H1 (cell line): ENCODE measurements around the gene ZSCAN5A. TPM values are rescaled to one million over a fixed set of nuclear protein-coding genes. Genes with fewer than 3 reads are reported as not detected.

Experiments used
- CTCF ChIA-PET: fragments of 300-600 bp; sonication (Branson Sonifier 250); formaldehyde crosslinking; loops from one replicate; lab custom pipeline; 2021; ENCODE audit not compliant: partially characterized antibody; lab: Charles Lee
- POLR2A ChIA-PET: fragments of 300-600 bp; sonication (Branson Sonifier 250); formaldehyde crosslinking; loops from one replicate; lab custom pipeline; 2021; ENCODE audit warnings: inconsistent platforms; ENCODE audit not compliant: partially characterized antibody; lab: Charles Lee
- DNase-seq, 2 experiments: peaks; one replicate each; pipeline versions ENCODE4 v3.0.0 to v3.0.0-alpha.2; 2010 to 2022; ENCODE audit warnings: low spot score in 2 of 2, low read depth in 1 of 2, mixed read lengths in 1 of 2
- FAIRE-seq: peaks from 2 replicates; lab custom pipeline; 2011; peaks lifted over from hg19 to GRCh38; lab: Jason Lieb, UNC
- H2AFZ ChIP-seq: 2 replicates; pipeline ENCODE4 v1.8.1; 2012; ENCODE audit warnings: low read length, inconsistent platforms
- H2AK5ac ChIP-seq: 2 replicates; pipeline ENCODE4 v1.6.1; 2013; ENCODE audit warnings: low read depth, low read length
- H2BK120ac ChIP-seq: replicated peaks from 2 replicates; pipeline ENCODE3; 2013; ENCODE audit warnings: low read depth, low read length, inconsistent platforms
- H2BK12ac ChIP-seq: 2 replicates; pipeline ENCODE4 v1.6.1; 2013; ENCODE audit warnings: low read depth, low read length
- H2BK15ac ChIP-seq: 2 replicates; pipeline ENCODE4 v1.6.1; 2013; ENCODE audit warnings: low read length
- H2BK20ac ChIP-seq: 2 replicates; pipeline ENCODE4 v1.6.1; 2013; ENCODE audit warnings: low read length
- H2BK5ac ChIP-seq: 2 replicates; pipeline ENCODE4 v1.6.1; 2013; ENCODE audit warnings: low read depth, low read length
- H3K14ac ChIP-seq: 2 replicates; pipeline ENCODE4 v1.6.1; 2013; ENCODE audit warnings: inconsistent platforms; ENCODE audit not compliant: insufficient read length
- H3K18ac ChIP-seq: 2 replicates; pipeline ENCODE4 v1.6.1; 2013; ENCODE audit warnings: low read length; ENCODE audit errors: extremely low read depth
- H3K23ac ChIP-seq: 2 replicates; pipeline ENCODE4 v1.6.1; 2013; ENCODE audit warnings: inconsistent platforms; ENCODE audit not compliant: insufficient read length
- H3K23me2 ChIP-seq: 2 replicates; pipeline ENCODE4 v1.6.1; 2013; ENCODE audit warnings: low read depth, low read length
- H3K27ac ChIP-seq: 2 replicates; pipeline ENCODE4 v1.6.1; 2011; ENCODE audit warnings: low read depth, low read length, inconsistent platforms
- H3K27me3 ChIP-seq, 4 experiments: replicated peaks in 1 of 4; 1 replicate in 1 of 4; 2 replicates in 3 of 4; pipeline versions ENCODE4 v1.6.1 to v1.8.1; 2011 to 2013; ENCODE audit warnings: low read length in 3 of 4, mild to moderate bottlenecking in 3 of 4, inconsistent platforms in 2 of 4, mixed read lengths in 2 of 4, moderate library complexity in 1 of 4; ENCODE audit not compliant: control insufficient read depth in 3 of 4, insufficient read depth in 3 of 4; ENCODE audit errors: extremely low read depth in 1 of 4
- H3K36me3 ChIP-seq, 4 experiments: 2 replicates each; pipeline versions ENCODE4 v1.6.1 to v1.8.1; 2011 to 2013; ENCODE audit warnings: mild to moderate bottlenecking in 4 of 4, low read length in 3 of 4, moderate library complexity in 2 of 4, control low read depth in 1 of 4, inconsistent platforms in 1 of 4; ENCODE audit not compliant: insufficient read depth in 4 of 4, control insufficient read depth in 2 of 4
- H3K4ac ChIP-seq: replicated peaks from 2 replicates; pipeline ENCODE3; 2013; ENCODE audit warnings: low read length, low read depth, mixed read lengths, inconsistent platforms; ENCODE audit not compliant: insufficient read length
- H3K4me1 ChIP-seq, 4 experiments: replicated peaks in 1 of 4; 1 replicate in 1 of 4; 2 replicates in 3 of 4; pipeline versions ENCODE4 v1.6.1 to v1.8.1; 2011 to 2013; ENCODE audit warnings: low read length in 3 of 4, inconsistent platforms in 2 of 4, mixed read lengths in 1 of 4; ENCODE audit not compliant: insufficient read depth in 4 of 4, control insufficient read depth in 3 of 4
- H3K4me2 ChIP-seq, 2 experiments: 2 replicates each; pipeline versions ENCODE4 v1.6.1 to v1.8.1; 2011 to 2013; ENCODE audit warnings: low read depth in 2 of 2, low read length in 2 of 2, control low read depth in 1 of 2, inconsistent platforms in 1 of 2, mild to moderate bottlenecking in 1 of 2; ENCODE audit not compliant: insufficient read depth in 1 of 2
- H3K4me3 ChIP-seq, 4 experiments: fragments of 200-600, 300-600 bp in 1 of 4; sonication (generic), shearing (Covaris generic), sonication (Bioruptor Twin) in 1 of 4; 2 replicates each; pipeline versions ENCODE4 v1.5.1 to v1.8.1; 2011 to 2016; ENCODE audit warnings: low read length in 4 of 4, low read depth in 3 of 4, control low read depth in 2 of 4, inconsistent platforms in 2 of 4, mild to moderate bottlenecking in 2 of 4, mixed read lengths in 1 of 4, moderate library complexity in 1 of 4; ENCODE audit not compliant: insufficient read depth in 2 of 4; ENCODE audit errors: extremely low read depth in 1 of 4
- H3K56ac ChIP-seq: replicated peaks from 2 replicates; pipeline ENCODE3; 2013; ENCODE audit warnings: low read depth, mild to moderate bottlenecking, mixed read lengths, low read length, inconsistent platforms; ENCODE audit not compliant: insufficient read length
- H3K79me1 ChIP-seq: 2 replicates; pipeline ENCODE4 v1.6.1; 2013; ENCODE audit warnings: low read depth, low read length, control low read depth
- H3K79me2 ChIP-seq, 2 experiments: 2 replicates each; pipeline versions ENCODE4 v1.6.1 to v1.8.1; 2012 to 2013; ENCODE audit warnings: low read length in 2 of 2, mild to moderate bottlenecking in 2 of 2, inconsistent platforms in 1 of 2; ENCODE audit not compliant: insufficient read depth in 2 of 2, control insufficient read depth in 1 of 2
- H3K9ac ChIP-seq, 4 experiments: replicated peaks in 1 of 4; 1 replicate in 1 of 4; 2 replicates in 3 of 4; pipeline versions ENCODE4 v1.6.1 to v1.8.1; 2011 to 2013; ENCODE audit warnings: low read depth in 3 of 4, low read length in 3 of 4, control low read depth in 2 of 4, mild to moderate bottlenecking in 2 of 4, moderate library complexity in 2 of 4, inconsistent platforms in 1 of 4; ENCODE audit errors: extremely low read depth in 1 of 4
- H3K9me3 ChIP-seq, 2 experiments: 2 replicates each; pipeline versions ENCODE4 v1.6.1 to v1.8.1; 2012 to 2013; ENCODE audit warnings: mild to moderate bottlenecking in 2 of 2, moderate library complexity in 2 of 2, control low read depth in 1 of 2, inconsistent platforms in 1 of 2, low read depth in 1 of 2, low read length in 1 of 2, mixed read lengths in 1 of 2; ENCODE audit not compliant: insufficient read depth in 2 of 2
- H4K20me1 ChIP-seq, 2 experiments: replicated peaks in 1 of 2; 2 replicates each; pipeline versions ENCODE3 to v1.8.1; 2011 to 2013; ENCODE audit warnings: inconsistent platforms in 2 of 2, low read length in 2 of 2, mild to moderate bottlenecking in 1 of 2; ENCODE audit not compliant: insufficient read depth in 2 of 2, control insufficient read depth in 1 of 2
- H4K5ac ChIP-seq: 2 replicates; pipeline ENCODE4 v1.6.1; 2013; ENCODE audit warnings: low read length, low read depth, mixed read lengths, inconsistent platforms; ENCODE audit not compliant: insufficient read length
- H4K8ac ChIP-seq: 2 replicates; pipeline ENCODE4 v1.8.0; 2013; ENCODE audit warnings: mild to moderate bottlenecking, moderate library complexity, low read length, inconsistent platforms; ENCODE audit not compliant: insufficient read depth; ENCODE audit errors: extremely low read depth
- H4K91ac ChIP-seq: replicated peaks from 2 replicates; pipeline ENCODE3; 2013; ENCODE audit warnings: low read length, mixed read lengths, inconsistent platforms; ENCODE audit not compliant: insufficient read length
- BACH1 ChIP-seq: IDR thresholded peaks from 2 replicates; pipeline ENCODE4 v1.6.1; 2012; ENCODE audit warnings: low read length, improper control_type of control experiment
- KDM4A ChIP-seq: IDR thresholded peaks from one replicate; pipeline ENCODE4 v1.7.1; 2012; ENCODE audit warnings: low read depth, mild to moderate bottlenecking, moderate library complexity, low read length, inconsistent platforms; ENCODE audit not compliant: severe bottlenecking
- NRF1 ChIP-seq: IDR thresholded peaks from 2 replicates; pipeline ENCODE4 v1.6.1; 2011; ENCODE audit warnings: mild to moderate bottlenecking, low read depth, low read length, improper control_type of control experiment
- PHF8 ChIP-seq: fragments of 200-600 bp; sonication (generic); conservative IDR thresholded peaks from 2 replicates; pipeline ENCODE4 v1.7.1; 2012; ENCODE audit warnings: low read depth, mild to moderate bottlenecking, inconsistent platforms, low read length, moderate library complexity
- RNF2 ChIP-seq: fragments of 200-900, 300-1000 bp; sonication (generic); IDR thresholded peaks from 2 replicates; pipeline ENCODE4 v1.7.1; 2016; ENCODE audit warnings: borderline replicate concordance, low read depth, mild to moderate bottlenecking, antibody characterized with exemption, low read length; ENCODE audit not compliant: poor library complexity, severe bottlenecking; ENCODE audit errors: missing control alignments
- SAP30 ChIP-seq: fragments of 300-600 bp; sonication (generic); IDR thresholded peaks from 2 replicates; pipeline ENCODE4 v1.7.1; 2012; ENCODE audit warnings: low read length, moderate library complexity, mild to moderate bottlenecking, inconsistent platforms; ENCODE audit not compliant: insufficient read depth, insufficient replicate concordance
- TCF12 ChIP-seq: IDR thresholded peaks from 2 replicates; pipeline ENCODE4 v1.6.1; 2011; ENCODE audit warnings: low read depth, mild to moderate bottlenecking, low read length
- WGBS, 2 experiments: shearing (Covaris generic) in 1 of 2; methylation state at CpG; one replicate each; pipeline versions ENCODE4 v1.1.6 to v1.1.7; 2013 to 2015; ENCODE audit warnings: low lambda C conversion rate in 2 of 2, mixed read lengths in 2 of 2, inconsistent platforms in 1 of 2, low coverage in 1 of 2, missing lambda C conversion rate in 1 of 2; ENCODE audit not compliant: insufficient replicate concordance in 2 of 2, insufficient coverage in 1 of 2, insufficient read length in 1 of 2; ENCODE audit errors: extremely low coverage in 1 of 2, missing lambda C conversion rate in 1 of 2; 5-methylcytosine and 5-hydroxymethylcytosine counted together
- polyA plus RNA-seq, 7 experiments: library from polyadenylated mRNA; depleted of rRNA in 3 of 7; stranded (reverse) in 5 of 7; unstranded in 2 of 7; fragments of >200 nt in 5 of 7; fragments of 200-250 nt in 2 of 7; gene quantifications; 1 replicate in 5 of 7; 2 replicates in 1 of 7; 4 replicates in 1 of 7; pipeline versions ENCODE4 v1.2.1 to v1.2.3, GENCODE V29; 2011 to 2013; ENCODE audit warnings: missing spikeins in 2 of 7, mixed read lengths in 2 of 7
- total RNA-seq: library from RNA; stranded (reverse); fragmentation: NEBNext Ultra II Directional; extraction: Animal tissue kit (Norgen Biotek cat#: 25700); gene quantifications from 2 replicates; pipeline ENCODE4 v1.2.1, GENCODE V29; 2021
- TF ChIP-seq, protein P1 (sequence below): IDR thresholded peaks from 2 replicates; pipeline ENCODE4 v1.6.1; 2012; ENCODE audit warnings: inconsistent platforms
- TF ChIP-seq, protein P2 (sequence below): IDR thresholded peaks from 2 replicates; pipeline ENCODE4 v1.6.1; 2011; ENCODE audit warnings: low read depth, mild to moderate bottlenecking, low read length; ENCODE audit not compliant: insufficient read depth

ZSCAN5A gene
- total and polyA plus RNA-seq, 2 of the 8 experiments (the other 6 are each of a cell fraction or from before 2014, with no cell fraction given) = 8.6 to 11.0 TPM

DNA sequence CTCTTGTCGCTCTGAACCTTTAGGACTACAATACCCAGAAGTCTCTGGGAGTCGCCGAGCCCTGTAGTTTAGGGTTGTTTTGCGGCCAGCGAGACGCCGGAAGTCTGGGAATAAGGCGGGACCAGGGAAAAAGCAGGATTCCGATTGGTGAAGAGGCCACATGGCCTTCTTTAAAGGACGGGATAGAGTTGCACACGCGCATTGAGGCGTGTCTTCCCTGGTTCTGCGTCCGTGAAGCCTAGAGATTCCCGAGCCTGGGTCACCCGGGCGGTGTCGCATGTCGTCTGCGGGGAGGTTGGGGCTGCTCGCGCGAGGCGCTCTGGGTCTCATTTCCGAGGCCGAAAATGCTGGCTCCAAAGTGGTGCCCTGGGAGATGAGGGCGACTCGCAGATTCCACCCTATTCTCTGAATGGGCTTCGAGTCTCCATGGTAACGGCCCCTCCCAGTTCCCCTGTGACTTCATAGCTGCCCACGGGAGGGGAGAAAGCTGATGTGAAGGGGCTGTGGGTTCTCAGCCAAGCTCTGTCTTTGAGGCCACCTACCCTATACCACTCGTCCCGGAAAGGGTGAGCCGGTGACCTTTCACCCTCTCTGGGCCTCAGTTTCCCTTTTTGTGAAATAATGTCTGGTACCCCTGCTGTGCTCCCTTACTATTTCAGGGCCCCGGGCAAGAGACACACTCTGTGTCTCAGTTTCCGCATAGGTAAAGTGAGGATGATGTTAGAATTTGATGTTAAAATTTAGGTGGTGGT is 614 bp upstream of the ZSCAN5A start:
- DNase-seq (peak; percentile 81 to 88), FAIRE-seq (peak; percentile 79)
- peak overlapping the region; percentile 98 for H2AFZ ChIP-seq
- peak overlapping the region; percentile 71 to 99 (median 90) for H3K4me3 ChIP-seq
- no peak overlapping the region for H2BK120ac ChIP-seq
- no peaks in the 10 kb centered on the region for H3K79me2 ChIP-seq
- H3K79me1 ChIP-seq = no peaks in the 10 kb centered on the region
- peak overlapping the region; percentile 93 for H3K18ac ChIP-seq
- peak overlapping the region; percentile 98 for H3K27ac ChIP-seq
- H3K9me3 ChIP-seq = no peaks in the 10 kb centered on the region
- H4K8ac ChIP-seq = 0 out of 2 replicates have a peak overlapping the region, but pooled peaks have one; percentile 19
- no peaks in the 10 kb centered on the region; the same call in 1 of the 2 replicates for H3K23me2 ChIP-seq
- no peaks in the 10 kb centered on the region for H4K20me1 ChIP-seq
- POLR2A ChIA-PET = interaction anchor here (0.6 to 1.4 kb wide), 2 partner anchors 10 to 780 kb away, joined by 3 to 5 read pairs; no protein-coding TSS in a partner anchor
- peak overlapping the region; percentile 87 to 91 for H3K4me2 ChIP-seq
- H2BK5ac ChIP-seq = peak overlapping the region; percentile 98
- H4K5ac ChIP-seq = peak overlapping the region; percentile 93
- H2BK15ac ChIP-seq = no peak overlapping the region
- no peaks in the 10 kb centered on the region for H3K27me3 ChIP-seq
- H3K14ac ChIP-seq = no peak overlapping the region
- H2BK12ac ChIP-seq = peak overlapping the region; percentile 82; the same call in 1 of the 2 replicates
- peak overlapping the region; percentile 91 for H4K91ac ChIP-seq
- H3K9ac ChIP-seq = peak overlapping the region in 3 of 4 experiments; percentile 87 to 95 (median 94); a peak in 6 of 7 replicates
- peak overlapping the region; percentile 89 for H3K56ac ChIP-seq
- CTCF ChIA-PET = interaction anchor here (0.6 to 2.7 kb wide), 4 partner anchors 34 to 662 kb away, joined by 3 to 10 read pairs (median 6); no protein-coding TSS in a partner anchor
- H2AK5ac ChIP-seq = no peak overlapping the region
- no peak overlapping the region for H3K4ac ChIP-seq
- H2BK20ac ChIP-seq = no peak overlapping the region
- 7% methylated on average over 37 of the region's 37 CpGs; no CpG with 5 or more reads in 1 of the 2 experiments for WGBS, 2 experiments
- no peak overlapping the region for H3K23ac ChIP-seq
- peaks cover 0 to 3% (median 1%) of the 10 kb centered on the region in 4 experiments; a peak in 2 of 7 replicates for H3K4me1 ChIP-seq
- H3K36me3 ChIP-seq = no peaks in the 10 kb centered on the region
- TF ChIP-seq SAP30 = peak; percentile 84
- TF ChIP-seq BACH1 = no peak
- TF ChIP-seq PHF8 = peak; percentile 24; the same call in 1 of the 2 replicates
- no peak for TF ChIP-seq TCF12
- TF ChIP-seq, protein P1, sequence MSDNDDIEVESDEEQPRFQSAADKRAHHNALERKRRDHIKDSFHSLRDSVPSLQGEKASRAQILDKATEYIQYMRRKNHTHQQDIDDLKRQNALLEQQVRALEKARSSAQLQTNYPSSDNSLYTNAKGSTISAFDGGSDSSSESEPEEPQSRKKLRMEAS = peak; percentile 45
- TF ChIP-seq RNF2 = no peak
- TF ChIP-seq NRF1 = peak; percentile 64
- TF ChIP-seq, protein P2, sequence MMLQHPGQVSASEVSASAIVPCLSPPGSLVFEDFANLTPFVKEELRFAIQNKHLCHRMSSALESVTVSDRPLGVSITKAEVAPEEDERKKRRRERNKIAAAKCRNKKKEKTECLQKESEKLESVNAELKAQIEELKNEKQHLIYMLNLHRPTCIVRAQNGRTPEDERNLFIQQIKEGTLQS = 0 out of 2 replicates have a peak, but pooled peaks have one; percentile 2
- peak; percentile 74 for TF ChIP-seq KDM4A
